CD1c-positive myeloid dendritic cell (primary cell): ENCODE measurements around the gene SMC5.
A peak's percentile ranks its signal among the peaks of the same experiment; 100 is the strongest.
"Not testable (repeated sequence)": the region's sequence is repeated elsewhere in the genome, so short reads cannot be mapped to it uniquely, and the experiment has no call there.

ENCODE experiments used
- DNase-seq: peaks from one replicate; pipeline ENCODE4 v3.0.0-alpha.2; 2016; ENCODE audit errors: extremely low spot score

SMC5 gene

DNA sequence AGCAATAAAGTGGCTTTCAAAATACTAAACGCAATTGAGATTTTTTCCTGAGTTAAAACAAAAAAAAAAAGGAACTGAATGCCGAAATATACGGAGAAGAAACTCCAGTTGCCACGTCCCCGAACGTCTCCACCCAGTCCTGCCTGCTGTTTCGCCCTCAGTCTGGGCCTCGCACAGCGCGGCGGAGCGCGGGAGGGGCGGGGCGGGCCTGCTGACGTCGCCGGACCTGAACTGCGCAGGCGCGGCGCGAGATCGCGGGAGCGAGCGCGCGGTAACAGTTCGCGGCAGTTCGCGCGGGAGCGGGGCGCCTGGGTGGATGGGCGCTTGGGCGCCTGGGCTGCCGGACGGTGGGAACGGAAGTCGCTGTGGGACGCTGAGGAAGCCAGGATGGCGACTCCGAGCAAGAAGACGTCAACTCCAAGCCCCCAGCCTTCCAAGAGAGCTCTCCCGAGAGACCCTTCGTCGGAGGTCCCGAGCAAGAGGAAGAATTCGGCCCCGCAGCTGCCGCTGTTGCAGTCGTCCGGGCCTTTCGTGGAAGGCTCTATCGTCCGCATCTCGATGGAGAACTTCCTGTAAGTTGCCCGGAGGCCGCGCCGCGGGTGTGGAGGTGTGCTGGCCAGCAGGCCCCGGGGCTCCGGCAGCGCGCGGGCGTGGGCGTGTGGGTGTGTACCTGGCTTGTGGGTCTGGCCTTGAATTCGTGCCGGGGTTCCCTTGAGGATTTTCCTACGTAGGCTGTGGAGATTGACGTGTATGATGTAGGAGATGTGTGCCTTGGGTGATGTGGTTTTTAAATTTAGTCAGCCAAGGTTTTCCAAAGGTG lies at the start of gene SMC5:
SMC5 (plus strand) TSS at position 287 of the 820 bp plus-strand sequence; CDS start at position 388, 101 bp downstream.
- DNase-seq = peak; percentile 95

DNA sequence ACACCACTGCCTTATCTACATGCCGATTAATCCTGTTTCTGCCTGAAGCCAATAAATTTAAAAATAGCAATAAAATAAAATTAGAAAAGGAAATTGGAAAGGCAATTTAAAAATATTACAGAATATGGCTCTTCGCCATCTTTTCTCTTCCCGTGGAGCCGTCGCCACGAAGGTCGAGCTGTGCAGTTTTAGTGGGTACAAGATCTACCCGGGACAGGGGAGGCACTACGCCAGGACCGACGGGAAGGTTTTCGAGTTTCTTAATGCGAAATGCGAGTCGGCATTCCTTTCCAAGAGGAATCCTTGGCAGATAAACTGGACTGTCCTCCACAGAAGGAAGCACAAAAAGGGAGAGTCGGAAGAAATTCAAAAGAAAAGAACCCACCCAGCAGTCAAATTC lies 41.7 kb upstream of the SMC5 start:
- no peak for DNase-seq

DNA sequence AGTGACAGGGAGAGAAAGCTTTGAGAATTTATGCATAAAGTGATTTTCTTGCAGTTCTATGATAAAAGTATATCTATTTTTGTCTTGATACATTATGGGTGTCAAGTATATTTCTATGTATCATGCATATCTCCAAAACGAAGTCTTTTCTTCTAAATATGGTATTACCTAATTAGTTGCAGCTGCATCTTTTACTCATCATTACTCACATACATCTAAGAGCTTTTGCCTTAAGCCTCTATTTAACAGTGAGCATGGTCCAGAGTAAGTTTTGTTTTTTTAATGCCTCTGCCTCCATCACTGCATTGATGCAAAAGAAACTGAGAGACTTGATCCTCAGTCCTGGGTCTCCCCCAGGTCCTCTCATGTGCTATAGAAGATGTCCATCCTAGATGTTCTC lies 40.0 kb upstream of the SMC5 start:
- DNase-seq = no peak

DNA sequence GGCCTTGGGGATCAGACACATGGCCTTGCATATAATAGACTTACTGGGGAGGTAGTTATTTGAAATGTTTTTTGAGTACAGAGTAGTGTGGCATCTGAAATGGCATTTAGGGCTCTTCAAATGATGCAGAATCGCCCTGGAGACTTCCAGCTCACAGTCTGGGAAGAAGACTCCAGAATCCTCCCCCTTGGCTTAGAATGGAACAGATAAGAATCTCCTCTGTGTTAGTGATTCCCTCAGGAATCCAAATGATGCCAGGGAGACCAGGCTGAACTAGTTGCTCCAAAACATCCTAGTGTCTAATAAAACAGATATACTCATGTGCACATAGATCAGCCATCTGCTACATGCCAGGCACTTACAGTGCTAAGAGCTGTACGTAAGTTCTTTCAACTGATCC lies 38.6 kb upstream of the SMC5 start:
- no peak for DNase-seq

DNA sequence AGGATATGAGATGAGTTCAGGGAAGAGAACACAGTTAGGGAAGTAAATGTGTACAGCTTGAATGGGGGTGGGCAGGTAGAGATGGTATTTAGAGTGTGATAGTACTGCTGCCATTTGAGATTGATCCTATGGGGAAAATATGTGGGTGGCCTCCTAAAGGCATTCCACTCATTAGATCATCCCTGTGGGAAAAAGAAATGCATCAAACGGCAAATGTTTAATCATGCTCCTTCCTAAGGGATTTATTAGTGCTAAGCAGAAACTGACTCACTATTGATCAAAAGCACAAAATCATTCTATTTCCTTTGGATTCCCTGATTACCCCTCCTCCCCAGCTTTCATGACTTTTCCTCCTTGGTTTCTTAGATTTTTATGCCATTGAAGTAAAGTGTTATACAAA lies 36.4 kb upstream of the SMC5 start:
- DNase-seq = no peak

DNA sequence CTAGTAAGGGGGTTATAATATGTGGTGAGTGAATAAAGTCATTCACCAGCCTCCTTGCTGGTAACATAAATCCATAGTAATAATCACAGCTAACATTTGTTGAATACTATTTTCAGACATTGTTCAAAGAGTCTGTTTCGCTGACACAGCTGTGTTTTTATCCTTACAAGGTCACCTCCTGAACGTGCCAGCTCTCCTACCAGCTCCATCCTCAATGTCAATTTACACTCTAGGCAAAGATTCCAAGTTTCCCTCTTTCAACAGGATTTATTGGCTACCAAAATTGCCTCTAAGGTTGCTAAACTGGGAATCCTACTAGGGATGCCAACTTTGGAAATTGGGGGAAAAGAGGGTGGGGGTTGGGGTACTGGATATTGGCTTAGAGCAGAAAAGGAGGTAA lies 30.7 kb upstream of the SMC5 start:
- DNase-seq = no peak

DNA sequence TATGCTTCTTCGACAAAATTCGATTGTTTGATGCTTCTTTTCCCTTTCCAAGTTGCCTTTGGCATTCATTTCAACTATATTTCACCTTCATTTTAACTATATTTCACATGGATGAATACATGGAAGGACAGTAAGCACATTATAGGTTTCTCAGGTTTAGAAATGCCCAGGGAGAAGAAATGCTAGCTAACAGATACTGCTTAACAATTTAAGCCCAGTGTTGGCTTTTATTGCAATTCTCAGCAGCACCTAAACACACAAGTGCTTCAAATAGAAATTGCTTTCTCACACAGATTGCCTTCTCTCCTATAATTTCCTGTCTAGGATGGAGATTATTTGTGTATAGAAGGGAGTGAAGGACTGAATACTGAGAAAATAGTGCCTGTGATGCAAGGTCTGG lies 30.2 kb upstream of the SMC5 start:
- DNase-seq = no peak

DNA sequence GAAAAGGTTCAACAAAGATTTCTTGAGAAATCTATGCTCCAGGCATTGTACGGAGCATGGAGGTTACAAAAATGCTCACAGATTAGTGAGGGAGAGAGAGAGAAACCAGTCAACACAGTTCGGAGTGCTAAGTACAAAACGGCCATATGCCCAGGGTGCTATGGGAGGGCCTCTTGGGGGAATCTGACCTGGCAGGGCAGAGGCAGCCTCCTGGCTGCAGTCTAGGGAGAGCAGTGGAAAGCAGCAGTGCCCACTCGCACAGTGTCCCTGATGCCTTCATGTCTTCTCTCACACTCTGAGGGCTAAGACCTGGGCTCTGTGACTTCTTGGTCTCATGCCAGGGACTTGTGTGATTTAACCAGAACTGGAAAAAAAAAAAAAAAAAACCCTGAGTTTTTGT lies 29.8 kb upstream of the SMC5 start:
- no peak for DNase-seq

DNA sequence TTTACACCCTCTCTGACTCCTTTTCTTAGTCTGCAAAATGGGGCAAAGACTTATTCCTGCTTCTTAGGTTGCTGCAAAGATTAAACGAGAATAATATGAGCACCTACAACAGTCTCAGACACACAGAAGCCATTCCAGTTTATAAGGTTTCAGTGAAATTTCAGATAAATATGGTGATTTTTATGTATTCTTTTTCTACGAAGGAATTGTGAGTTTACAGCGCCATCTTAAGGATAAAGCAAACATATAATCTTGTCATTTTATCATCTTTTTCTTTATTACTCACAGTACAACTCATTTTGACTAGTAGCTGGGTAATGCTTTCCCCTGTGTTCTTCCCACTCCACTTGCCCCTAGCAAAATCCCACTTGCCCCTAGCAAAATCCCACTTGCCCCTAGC lies 29.2 kb upstream of the SMC5 start:
- DNase-seq = no peak

DNA sequence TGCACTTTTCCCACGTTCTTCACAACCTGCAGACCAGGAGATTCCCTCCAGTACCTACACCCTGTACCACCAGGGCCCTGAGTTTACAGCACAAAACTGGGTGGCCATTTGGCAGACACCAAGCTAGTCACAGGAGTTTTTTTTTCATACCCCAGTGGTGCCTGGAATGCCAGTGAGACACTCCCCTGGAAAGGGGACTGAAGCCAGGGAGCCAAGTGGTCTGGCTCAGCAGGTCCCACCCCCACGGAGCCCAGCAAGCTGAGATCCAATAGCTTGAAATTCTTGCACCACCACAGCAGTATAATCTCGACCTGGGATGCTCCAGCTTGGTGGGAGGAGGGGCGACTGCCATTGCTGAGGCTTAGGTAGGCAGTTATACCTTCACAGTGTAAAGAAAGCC lies 26.3 kb upstream of the SMC5 start:
- no peak for DNase-seq

DNA sequence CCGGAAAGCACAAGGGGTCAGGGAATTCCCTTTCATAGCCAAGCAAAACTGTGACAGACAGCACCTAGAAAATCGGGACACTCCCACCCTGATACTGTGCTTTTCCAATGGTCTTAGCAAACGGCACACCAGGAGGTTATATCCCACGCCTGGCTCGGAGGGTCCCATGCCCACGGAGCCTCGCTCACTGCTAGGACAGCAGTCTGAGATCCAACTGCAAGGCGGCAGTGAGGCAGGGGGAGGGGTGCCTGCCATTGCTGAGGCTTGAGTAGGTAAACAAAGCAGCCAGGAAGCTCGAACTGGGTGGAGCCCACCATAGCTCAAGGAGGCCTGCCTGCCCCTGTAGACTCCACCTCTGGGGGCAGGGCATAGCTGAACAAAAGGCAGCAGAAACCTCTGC lies 24.6 kb upstream of the SMC5 start:
- DNase-seq = not testable (repeated sequence)

DNA sequence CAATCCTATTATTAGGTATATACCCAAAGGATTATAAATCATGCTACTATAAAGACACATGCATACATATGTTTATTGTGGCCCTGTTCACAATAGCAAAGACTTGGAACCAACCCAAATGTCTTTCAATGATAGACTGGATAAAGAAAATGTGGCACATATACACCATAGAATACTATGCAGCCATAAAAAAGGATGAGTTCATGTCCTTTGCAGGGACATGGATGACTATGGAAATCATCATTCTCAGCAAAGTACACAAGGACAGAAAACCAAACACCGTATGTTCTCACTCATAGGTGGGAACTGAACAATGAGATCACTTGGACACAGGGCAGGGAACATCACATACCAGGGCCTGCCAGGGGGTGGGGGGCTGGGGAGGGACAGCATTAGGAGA lies 12.8 kb upstream of the SMC5 start:
- DNase-seq = not testable (repeated sequence)

DNA sequence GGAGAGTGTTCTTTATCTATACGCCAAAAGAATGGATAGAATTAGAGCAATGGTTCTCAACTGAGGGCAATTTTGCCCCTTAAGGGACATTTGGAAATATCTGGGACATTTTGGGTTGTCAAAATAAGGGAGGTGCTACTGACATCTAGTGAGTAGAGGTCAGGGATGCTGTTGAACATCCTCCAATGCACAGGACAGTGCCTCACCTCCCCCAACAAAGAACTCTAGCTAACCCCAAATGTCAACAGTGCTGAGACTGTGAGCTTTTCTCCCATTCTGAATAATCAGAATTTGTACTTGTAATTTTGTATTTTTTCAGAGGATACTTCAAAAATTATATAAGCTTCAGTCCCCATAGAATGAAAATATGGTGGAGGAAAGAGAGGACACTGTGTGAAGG lies 8.6 kb upstream of the SMC5 start:
- no peak for DNase-seq

DNA sequence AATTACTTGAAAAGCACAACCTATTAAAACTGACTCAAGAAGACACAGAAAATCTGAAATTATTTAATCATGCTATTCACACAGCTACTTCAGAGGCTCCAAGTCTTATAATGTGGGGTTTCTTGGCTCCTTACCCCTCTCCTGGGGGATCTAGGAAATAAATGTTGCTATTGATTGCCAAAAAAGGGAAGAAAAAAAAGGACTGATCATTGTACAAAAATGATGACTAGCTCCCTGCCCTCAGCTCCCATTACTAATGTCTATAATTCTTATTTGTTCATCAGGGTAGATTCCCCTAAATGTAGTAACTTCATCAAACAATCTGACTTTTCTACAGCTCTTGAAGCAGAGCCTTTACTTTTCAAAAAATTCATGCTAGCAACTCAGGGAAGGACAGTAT lies 3.3 kb upstream of the SMC5 start:
- DNase-seq = no peak

DNA sequence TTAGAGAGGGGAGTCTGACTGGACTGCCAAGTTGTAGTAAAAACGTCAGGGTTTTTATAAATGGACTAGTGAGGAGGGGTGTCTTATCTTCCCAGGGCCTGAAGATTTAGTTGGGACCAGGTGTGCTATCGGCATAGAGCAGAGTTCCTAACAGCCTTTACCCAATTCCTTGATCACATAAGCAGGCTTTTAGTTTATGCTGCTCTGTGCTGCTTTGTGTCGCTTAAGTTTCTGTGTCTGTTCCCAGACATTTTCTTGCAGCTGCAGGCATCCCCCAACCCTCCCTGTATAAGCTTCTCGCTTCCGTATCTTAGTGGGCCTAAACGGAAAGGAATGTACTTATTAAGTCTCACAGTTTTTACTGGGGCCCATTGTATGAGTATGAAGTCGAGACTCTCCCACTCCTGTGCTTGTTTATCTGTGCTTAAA lies 2.6 kb upstream of the SMC5 start:
- DNase-seq = no peak

DNA sequence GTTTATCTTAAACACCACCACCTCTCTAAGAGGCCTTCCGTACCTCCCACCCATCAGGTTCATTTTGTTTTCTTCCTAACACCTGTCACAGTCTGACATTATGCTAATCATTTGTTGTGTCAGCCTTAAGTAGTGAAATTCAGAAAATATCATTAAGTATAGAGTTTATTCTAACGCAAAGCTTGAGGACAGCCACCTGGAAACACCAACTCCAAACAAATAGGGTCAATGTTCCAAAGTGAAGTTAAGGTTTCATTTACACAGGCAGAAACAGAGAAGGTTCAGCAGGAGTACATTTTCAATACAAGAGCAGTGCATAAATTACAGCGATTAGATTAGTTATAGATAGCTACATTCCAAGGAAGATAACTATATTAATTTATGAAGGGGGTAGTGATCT lies 1.3 kb upstream of the SMC5 start:
- DNase-seq = no peak

DNA sequence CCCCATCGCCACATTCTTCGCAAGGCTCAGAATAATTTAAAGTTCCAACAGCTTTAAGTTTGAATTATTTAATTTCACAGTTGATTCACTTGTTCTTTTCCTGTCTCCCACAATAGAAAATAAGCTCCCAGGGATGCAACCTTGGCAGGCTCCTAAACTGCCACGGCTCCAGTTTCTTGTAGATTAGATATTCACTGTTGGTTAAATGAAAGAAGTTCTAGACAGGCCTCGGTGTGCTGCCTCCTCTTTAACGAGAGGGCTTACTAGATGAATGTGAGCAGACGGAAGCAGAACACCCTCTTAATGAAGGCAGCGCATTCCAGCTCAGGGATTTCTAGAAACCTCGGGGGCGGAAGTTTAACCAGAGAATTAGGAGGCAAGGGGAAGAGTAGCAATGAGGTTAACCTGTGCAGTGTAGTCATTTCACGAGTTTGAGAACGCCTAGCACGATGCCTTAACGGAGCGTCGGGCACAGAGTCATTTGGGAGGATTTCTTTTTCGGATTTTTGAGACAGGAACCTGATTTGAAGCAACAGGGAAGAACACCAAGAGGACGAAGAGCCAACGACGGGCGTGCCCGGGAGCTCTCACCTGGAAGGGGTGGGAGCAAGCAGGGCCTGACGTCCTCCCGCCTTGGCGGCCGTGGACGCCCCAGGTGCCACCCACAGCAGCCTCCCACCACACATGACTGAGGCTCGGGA lies 637 bp upstream of the SMC5 start:
- peak; percentile 62 for DNase-seq

DNA sequence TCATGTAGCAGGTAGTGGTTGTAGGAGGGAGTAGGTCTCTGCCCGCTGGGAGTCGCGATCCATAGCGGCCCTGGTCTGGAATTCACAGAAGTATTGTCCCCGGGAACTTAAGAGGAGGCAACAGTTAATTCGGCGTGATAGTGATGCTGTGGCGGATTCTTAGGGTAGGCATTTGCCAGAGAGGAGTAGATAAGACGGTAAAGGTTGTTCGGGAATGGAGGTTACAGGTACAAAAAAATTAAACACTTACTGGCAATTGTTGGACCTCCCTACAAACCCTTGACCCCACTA lies 679 bp downstream of the SMC5 start:
- DNase-seq = no peak

DNA sequence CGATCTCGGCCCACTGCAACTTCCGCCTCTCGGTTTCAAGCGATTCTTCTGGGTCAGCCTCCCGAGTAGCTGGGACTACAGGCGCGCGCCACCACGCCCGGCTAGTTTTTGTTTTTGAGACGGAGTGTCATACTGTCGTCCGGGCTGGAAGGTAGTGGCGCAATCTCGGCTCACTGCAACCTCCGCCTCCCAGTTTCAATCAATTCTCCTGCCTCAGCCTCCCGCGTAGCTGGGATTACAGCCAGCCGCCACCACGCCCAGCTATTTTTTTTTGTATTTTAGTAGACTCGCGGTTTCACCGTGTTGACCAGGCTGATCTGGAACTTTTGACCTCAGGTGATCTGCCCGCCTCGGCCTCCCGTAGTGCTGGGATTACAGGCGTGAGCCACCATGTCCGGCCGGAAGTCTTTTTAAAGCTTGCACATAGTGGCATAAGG lies 1.2 kb downstream of the SMC5 start:
- no peak for DNase-seq

DNA sequence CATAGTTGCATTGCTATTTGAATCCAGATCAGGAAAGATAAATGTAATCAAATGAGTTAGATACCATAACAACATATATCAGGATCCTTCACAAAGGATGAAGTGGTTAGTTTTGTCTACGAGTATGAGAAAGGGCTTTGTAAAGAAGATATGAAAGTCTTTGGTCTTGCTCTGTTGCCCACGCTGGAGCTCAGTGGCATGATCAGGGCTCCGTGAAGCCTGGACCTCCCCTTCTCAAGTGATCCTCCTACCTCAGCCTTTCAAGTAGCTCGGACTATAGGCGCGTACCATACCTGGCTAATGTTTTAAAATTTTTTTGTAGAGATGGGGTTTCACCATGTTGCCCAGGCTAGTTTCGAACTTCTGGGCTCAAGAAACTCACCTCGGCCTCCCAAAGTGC lies 1.8 kb downstream of the SMC5 start:
- DNase-seq = no peak

DNA sequence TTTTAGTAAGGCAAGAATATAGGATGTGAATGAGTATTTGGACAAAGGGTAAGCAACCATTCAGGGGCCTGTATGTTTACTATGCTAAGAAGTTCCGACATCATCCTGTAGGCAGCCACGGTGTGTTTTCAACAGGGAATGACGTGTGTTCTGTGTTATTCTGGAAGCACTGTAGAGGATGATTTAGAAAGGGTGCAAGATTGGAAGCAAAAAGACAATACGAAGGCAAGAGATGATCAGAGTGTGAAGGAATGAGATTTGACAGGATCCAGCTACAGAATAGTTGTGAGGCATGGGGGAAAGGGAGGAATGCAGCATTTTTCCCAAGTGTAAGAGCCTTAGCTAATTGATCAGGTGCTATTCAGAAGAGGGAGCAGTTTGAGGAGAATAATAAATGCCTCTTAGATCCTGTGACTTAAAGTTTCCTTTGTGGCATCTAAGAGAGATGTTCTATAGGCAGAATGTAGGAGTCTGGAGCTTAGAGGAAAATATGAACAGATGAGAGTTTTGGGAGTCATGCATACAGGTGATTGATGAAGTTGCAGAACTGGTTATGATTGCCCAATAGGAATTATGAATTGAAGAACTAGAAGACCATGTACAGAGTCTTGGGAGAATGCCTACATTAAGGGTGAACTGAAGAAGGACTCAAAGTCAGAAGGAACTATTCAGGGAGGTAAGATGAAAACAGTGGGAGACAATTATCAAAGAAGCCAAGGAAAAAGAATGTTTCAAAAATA lies 2.5 kb downstream of the SMC5 start:
- no peak for DNase-seq

DNA sequence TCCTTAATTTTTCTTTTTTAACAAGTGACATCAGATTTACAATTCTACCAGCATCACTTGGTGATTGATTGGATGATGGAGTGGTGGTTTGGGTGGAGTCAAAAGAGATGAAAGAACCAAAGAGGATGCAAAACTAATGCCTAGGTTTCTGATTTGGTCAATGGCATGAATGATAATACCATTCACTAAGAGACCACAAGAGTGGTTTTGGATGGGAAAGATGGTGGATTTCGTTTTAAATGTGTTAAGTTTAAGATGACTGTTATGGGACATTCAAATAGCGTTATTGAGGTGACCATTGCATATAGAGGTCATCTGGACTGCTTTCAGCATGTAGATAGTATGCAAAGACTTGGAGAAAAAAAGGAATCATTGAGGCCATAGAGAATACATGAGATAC lies 3.6 kb downstream of the SMC5 start:
- no peak for DNase-seq

DNA sequence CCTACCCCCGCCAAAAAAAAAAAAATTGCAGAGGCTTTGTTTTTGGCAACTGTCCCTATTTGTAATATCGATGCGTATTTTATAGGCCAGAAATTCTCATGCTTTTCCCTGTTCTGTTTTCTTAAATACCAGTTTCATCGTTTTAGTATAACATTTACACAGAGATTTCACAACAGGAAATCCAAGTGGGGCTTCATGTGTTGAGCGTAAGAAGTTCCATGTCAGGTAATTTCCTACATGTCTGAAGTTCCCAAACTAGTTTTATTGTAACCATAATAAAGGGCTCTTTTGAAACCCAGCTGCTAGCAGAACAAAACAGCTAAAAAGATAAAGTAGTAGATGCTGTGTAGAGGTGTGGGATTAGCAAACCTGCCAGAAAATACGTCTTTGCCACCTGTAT lies 4.2 kb downstream of the SMC5 start:
- DNase-seq = no peak
